Endothelial cell of umbilical vein (primary cell): Measurements from ENCODE around the gene CADM4. TPM values are rescaled to one million over a fixed set of nuclear protein-coding genes. Genes with fewer than 3 reads are reported as not detected.

Experiments
- BruUV-seq: library from RNA; stranded (reverse); fragments of 400-500 nt; replicated peaks from 2 replicates; lab custom pipeline; 2021; lab: Mats Ljungman, UMichigan
- CTCF ChIA-PET: fragments of 300-600, 350-600 bp; sonication (Branson Sonifier 250); formaldehyde crosslinking; loops from one replicate; lab custom pipeline; 2021; ENCODE audit warnings: antibody characterized with exemption, inconsistent platforms; lab: Charles Lee
- POLR2A ChIA-PET: fragments of 300-600, 350-600 bp; sonication (Branson Sonifier 250); formaldehyde crosslinking; loops from one replicate; lab custom pipeline; 2021; ENCODE audit warnings: antibody characterized with exemption, inconsistent platforms; lab: Charles Lee
- DNase-seq: peaks from one replicate; pipeline ENCODE4 v3.0.0-alpha.2; 2011; ENCODE audit warnings: low read depth, low spot score
- FAIRE-seq: peaks from 2 replicates; lab custom pipeline; 2011; peaks lifted over from hg19 to GRCh38; lab: Jason Lieb, UNC
- H2AFZ ChIP-seq: 2 replicates; pipeline ENCODE4 v1.6.0; 2012; ENCODE audit warnings: low read depth, low read length, control low read depth, inconsistent platforms
- H3K27ac ChIP-seq: 2 replicates; pipeline ENCODE4 v1.5.1; 2011; ENCODE audit warnings: low read depth, mild to moderate bottlenecking, control low read depth, low read length, moderate library complexity; ENCODE audit not compliant: insufficient read depth
- H3K27me3 ChIP-seq, 2 experiments: 2 replicates each; pipeline versions ENCODE4 v1.6.0 to v1.6.1; 2011; ENCODE audit warnings: low read length in 2 of 2, mixed read lengths in 1 of 2; ENCODE audit not compliant: control insufficient read depth in 2 of 2, insufficient read depth in 2 of 2
- H3K36me3 ChIP-seq, 2 experiments: 2 replicates in 1 of 2; 3 replicates in 1 of 2; pipeline ENCODE4 v1.5.1; 2011; ENCODE audit warnings: low read length in 2 of 2, mild to moderate bottlenecking in 1 of 2, moderate library complexity in 1 of 2; ENCODE audit not compliant: control insufficient read depth in 2 of 2, insufficient read depth in 2 of 2; ENCODE audit errors: extremely low read depth in 1 of 2
- H3K4me1 ChIP-seq: 3 replicates; pipeline ENCODE4 v1.5.1; 2011; ENCODE audit warnings: mild to moderate bottlenecking, low read length; ENCODE audit not compliant: control insufficient read depth, insufficient read depth; ENCODE audit errors: extremely low read depth
- H3K4me2 ChIP-seq: 2 replicates; pipeline ENCODE4 v1.6.1; 2011; ENCODE audit warnings: low read length, control low read depth, mixed read lengths; ENCODE audit not compliant: insufficient read depth
- H3K4me3 ChIP-seq, 3 experiments: fragments of 200-600 bp in 1 of 3; sonication (generic), shearing (Covaris generic) in 1 of 3; replicated peaks in 1 of 3; 2 replicates each; pipeline ENCODE4 v1.5.1; 2011 to 2016; ENCODE audit warnings: control low read depth in 3 of 3, low read length in 3 of 3, mild to moderate bottlenecking in 2 of 3, inconsistent platforms in 1 of 3, low read depth in 1 of 3, moderate library complexity in 1 of 3; ENCODE audit not compliant: insufficient read depth in 1 of 3
- H3K79me2 ChIP-seq: 2 replicates; pipeline ENCODE4 v1.6.0; 2012; ENCODE audit warnings: low read length, inconsistent platforms; ENCODE audit not compliant: control insufficient read depth, insufficient read depth
- H3K9ac ChIP-seq: replicated peaks from 2 replicates; pipeline ENCODE3; 2011; ENCODE audit warnings: low read length, control low read depth; ENCODE audit not compliant: insufficient read depth; ENCODE audit errors: extremely low read depth
- H3K9me1 ChIP-seq: replicated peaks from 3 replicates; pipeline ENCODE4 v1.6.0; 2011; ENCODE audit warnings: mild to moderate bottlenecking, low read length; ENCODE audit not compliant: control insufficient read depth, insufficient read depth; ENCODE audit errors: extremely low read depth
- H3K9me3 ChIP-seq: replicated peaks from 2 replicates; pipeline ENCODE4 v1.5.1; 2012; ENCODE audit warnings: low read length, inconsistent platforms; ENCODE audit not compliant: control insufficient read depth, insufficient read depth
- H4K20me1 ChIP-seq: replicated peaks from 2 replicates; pipeline ENCODE3; 2011; ENCODE audit warnings: mild to moderate bottlenecking, low read length; ENCODE audit not compliant: control insufficient read depth, insufficient read depth; ENCODE audit errors: extremely low read depth
- CTCF ChIP-seq, 2 donors: IDR thresholded peaks; 1 replicate in 1 of 2; 2 replicates in 1 of 2; pipeline ENCODE4 v1.5.1; 2011; ENCODE audit warnings: low read length in 2 of 2, mild to moderate bottlenecking in 2 of 2, moderate library complexity in 2 of 2, control low read depth in 1 of 2, inconsistent platforms in 1 of 2, low read depth in 1 of 2; ENCODE audit not compliant: insufficient read depth in 1 of 2; ENCODE audit errors: extremely low read depth in 1 of 2
- EZH2 ChIP-seq: IDR thresholded peaks from 2 replicates; pipeline ENCODE4 v1.6.1; 2012; ENCODE audit warnings: borderline replicate concordance, low read depth, mild to moderate bottlenecking, moderate library complexity, low read length, inconsistent platforms; ENCODE audit not compliant: severe bottlenecking
- FOS ChIP-seq: IDR thresholded peaks from 2 replicates; pipeline ENCODE4 v1.6.1; 2011; ENCODE audit warnings: mild to moderate bottlenecking, low read length, moderate library complexity, borderline replicate concordance; ENCODE audit not compliant: insufficient read depth
- GATA2 ChIP-seq: IDR thresholded peaks from 2 replicates; pipeline ENCODE4 v1.7.0; 2011; ENCODE audit warnings: low read depth, mild to moderate bottlenecking, moderate library complexity, mixed read lengths, low read length; ENCODE audit not compliant: insufficient read length, insufficient read depth
- JUN ChIP-seq: IDR thresholded peaks from 2 replicates; pipeline ENCODE4 v1.6.1; 2011; ENCODE audit warnings: borderline replicate concordance, low read depth; ENCODE audit not compliant: insufficient read length, insufficient read depth
- MYC ChIP-seq: IDR thresholded peaks from one replicate; pipeline ENCODE4 v1.6.1; 2011; ENCODE audit warnings: mild to moderate bottlenecking, low read depth, low read length
- POLR2A ChIP-seq: IDR thresholded peaks from 2 replicates; pipeline ENCODE4 v1.6.1; 2012; ENCODE audit warnings: low read depth, mild to moderate bottlenecking, control low read depth, low read length
- POLR2AphosphoS5 ChIP-seq: IDR thresholded peaks from 2 replicates; pipeline ENCODE4 v1.6.1; 2012; ENCODE audit warnings: low read depth, mild to moderate bottlenecking, control low read depth, low read length, moderate library complexity; ENCODE audit not compliant: insufficient read depth
- dilution Hi-C: fragments of 300-500 bp; cut with MboI; formaldehyde crosslinking; loops from one replicate; pipeline ENCODE4 v1.15.0; 2019; ENCODE audit warnings: low sequenced_read_pairs; ENCODE audit not compliant: extremely low pct_ligation_motif_present
- intact Hi-C: fragments of 100-400 bp; cut with micrococcal nuclease; formaldehyde crosslinking; loops from one replicate; pipeline ENCODE4 v1.10.0; 2022
- polyA plus RNA-seq, 4 experiments: library from polyadenylated mRNA; depleted of rRNA in 3 of 4; stranded (reverse) in 3 of 4; unstranded in 1 of 4; fragments of >200 nt; gene quantifications; 2 replicates each; pipeline versions ENCODE4 v1.2.1 to v1.2.3, GENCODE V29; 2011 to 2012; ENCODE audit warnings: missing spikeins in 1 of 4
- total RNA-seq: library from RNA; stranded (reverse); gene quantifications from 2 replicates; pipeline ENCODE4 v1.2.3, GENCODE V29; 2021
- TF ChIP-seq, protein P1 (sequence below): IDR thresholded peaks from 2 replicates; pipeline ENCODE4 v1.6.1; 2011; ENCODE audit not compliant: insufficient read depth, insufficient read length

CADM4 gene
- total and polyA plus RNA-seq, 2 donors (not counting 3 experiments of a cell fraction or from before 2014, with no cell fraction given): 5.0 to 7.5 TPM

GRCh38 chr19:43658494-43658893 is 18.8 kb upstream of the CADM4 start:
- Histone ChIP-seq H2AFZ (no peak overlapping the region), H3K9me1 (no peaks in the 10 kb centered on the region), H3K4me2 (no peak overlapping the region), H3K4me3 (no peak overlapping the region), H3K27ac (no peak overlapping the region), H3K9me3 (no peaks in the 10 kb centered on the region), H3K36me3 (peaks cover 5 to 9% of the 10 kb centered on the region in 2 experiments), H3K27me3 (no peaks in the 10 kb centered on the region), H3K4me1 (peaks cover 5% of the 10 kb centered on the region), H3K9ac (no peak overlapping the region), H3K79me2 (peaks cover 29% of the 10 kb centered on the region), H4K20me1 (no peaks in the 10 kb centered on the region)
- CTCF ChIA-PET: interaction anchor here (1.0 kb wide), 1 partner anchor 10 kb away, joined by 3 read pairs; no protein-coding TSS in a partner anchor
- no TSS peak for BruUV-seq
- DNase-seq (no peak), FAIRE-seq (no peak)
- intact Hi-C loops (no loop called here), dilution Hi-C loops (no loop called here)
- TF ChIP-seq EZH2 (no peak), JUN (no peak), POLR2AphosphoS5 (no peak), CTCF (IDR thresholded peaks at IDR 0.05; ENCODE audit: extremely low read depth in 1 of 2, insufficient read depth in 1 of 2, low read depth in 1 of 2, low read length in 2 of 2) (no peak), GATA2 (no peak), MYC (no peak), FOS (no peak), POLR2A (no peak)
- TF ChIP-seq, protein P1, sequence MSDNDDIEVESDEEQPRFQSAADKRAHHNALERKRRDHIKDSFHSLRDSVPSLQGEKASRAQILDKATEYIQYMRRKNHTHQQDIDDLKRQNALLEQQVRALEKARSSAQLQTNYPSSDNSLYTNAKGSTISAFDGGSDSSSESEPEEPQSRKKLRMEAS: no peak
- POLR2A ChIA-PET: no interaction called here
